ENCODE data around the gene ITFG1.

- no peak for TF ChIP-seq JUND (IDR thresholded peaks at IDR 0.05; ENCODE audit: borderline replicate concordance, low read depth, low read length)
- TF ChIP-seq JUND (tag; IDR thresholded peaks at IDR 0.05; ENCODE audit: borderline replicate concordance, low read depth, low read length), result no peak
- no peak for TF ChIP-seq CEBPB (tag; IDR thresholded peaks at IDR 0.05)
- no peak for TF ChIP-seq TAF7 (tag; IDR thresholded peaks at IDR 0.05)
- TF ChIP-seq SIX5 (IDR thresholded peaks at IDR 0.05; ENCODE audit: borderline replicate concordance in 1 of 2, insufficient read depth in 1 of 2, low read depth in 1 of 2, low read length in 2 of 2), result no peak
- no peak for TF ChIP-seq SRF (CRISPR knock-in tag; IDR thresholded peaks at IDR 0.05)
- TF ChIP-seq NFATC3 (IDR thresholded peaks at IDR 0.05), result no peak
- TF ChIP-seq MTA3 (IDR thresholded peaks at IDR 0.05; ENCODE audit: borderline replicate concordance), result no peak
- TF ChIP-seq E2F4 (CRISPR knock-in tag; IDR thresholded peaks at IDR 0.05; ENCODE audit: low read depth), result no peak
- TF ChIP-seq FOXP1 (CRISPR knock-in tag; IDR thresholded peaks at IDR 0.05), result no peak
- TF ChIP-seq ELF1 (tag; IDR thresholded peaks at IDR 0.05), result peak; percentile 9; the same call in 1 of the 2 replicates
- TF ChIP-seq SRSF1 (IDR thresholded peaks at IDR 0.05; ENCODE audit: low read depth, low read length), result no peak
- no peak for TF ChIP-seq CAMTA2 (CRISPR knock-in tag; conservative IDR thresholded peaks at IDR 0.05)
- TF ChIP-seq ZNF431 (CRISPR knock-in tag; IDR thresholded peaks at IDR 0.05), result no peak
- TF ChIP-seq CUX1 (CRISPR knock-in tag; IDR thresholded peaks at IDR 0.05), result no peak
Observed at GRCh38 chr16:47467501-47467900, 6.6 kb upstream of the ITFG1 start.
